H1 (cell line): ENCODE results near the gene SIK2. TPM values are rescaled to one million over a fixed set of nuclear protein-coding genes. Genes with fewer than 3 reads are reported as not detected.

Experiments
- CTCF ChIA-PET: fragments of 300-600 bp; sonication (Branson Sonifier 250); formaldehyde crosslinking; loops from one replicate; lab custom pipeline; 2021; ENCODE audit not compliant: partially characterized antibody; lab: Charles Lee
- POLR2A ChIA-PET: fragments of 300-600 bp; sonication (Branson Sonifier 250); formaldehyde crosslinking; loops from one replicate; lab custom pipeline; 2021; ENCODE audit warnings: inconsistent platforms; ENCODE audit not compliant: partially characterized antibody; lab: Charles Lee
- DNase-seq, 2 experiments: peaks; one replicate each; pipeline versions ENCODE4 v3.0.0 to v3.0.0-alpha.2; 2010 to 2022; ENCODE audit warnings: low spot score in 2 of 2, low read depth in 1 of 2, mixed read lengths in 1 of 2
- FAIRE-seq: peaks from 2 replicates; lab custom pipeline; 2011; peaks lifted over from hg19 to GRCh38; lab: Jason Lieb, UNC
- H2AFZ ChIP-seq: 2 replicates; pipeline ENCODE4 v1.8.1; 2012; ENCODE audit warnings: low read length, inconsistent platforms
- H2AK5ac ChIP-seq: 2 replicates; pipeline ENCODE4 v1.6.1; 2013; ENCODE audit warnings: low read depth, low read length
- H2BK120ac ChIP-seq: replicated peaks from 2 replicates; pipeline ENCODE3; 2013; ENCODE audit warnings: low read depth, low read length, inconsistent platforms
- H2BK12ac ChIP-seq: 2 replicates; pipeline ENCODE4 v1.6.1; 2013; ENCODE audit warnings: low read depth, low read length
- H2BK15ac ChIP-seq: 2 replicates; pipeline ENCODE4 v1.6.1; 2013; ENCODE audit warnings: low read length
- H2BK20ac ChIP-seq: 2 replicates; pipeline ENCODE4 v1.6.1; 2013; ENCODE audit warnings: low read length
- H2BK5ac ChIP-seq: 2 replicates; pipeline ENCODE4 v1.6.1; 2013; ENCODE audit warnings: low read depth, low read length
- H3K14ac ChIP-seq: 2 replicates; pipeline ENCODE4 v1.6.1; 2013; ENCODE audit warnings: inconsistent platforms; ENCODE audit not compliant: insufficient read length
- H3K18ac ChIP-seq: 2 replicates; pipeline ENCODE4 v1.6.1; 2013; ENCODE audit warnings: low read length; ENCODE audit errors: extremely low read depth
- H3K23ac ChIP-seq: 2 replicates; pipeline ENCODE4 v1.6.1; 2013; ENCODE audit warnings: inconsistent platforms; ENCODE audit not compliant: insufficient read length
- H3K23me2 ChIP-seq: 2 replicates; pipeline ENCODE4 v1.6.1; 2013; ENCODE audit warnings: low read depth, low read length
- H3K27ac ChIP-seq: 2 replicates; pipeline ENCODE4 v1.6.1; 2011; ENCODE audit warnings: low read depth, low read length, inconsistent platforms
- H3K27me3 ChIP-seq, 4 experiments: replicated peaks in 1 of 4; 1 replicate in 1 of 4; 2 replicates in 3 of 4; pipeline versions ENCODE4 v1.6.1 to v1.8.1; 2011 to 2013; ENCODE audit warnings: low read length in 3 of 4, mild to moderate bottlenecking in 3 of 4, inconsistent platforms in 2 of 4, mixed read lengths in 2 of 4, moderate library complexity in 1 of 4; ENCODE audit not compliant: control insufficient read depth in 3 of 4, insufficient read depth in 3 of 4; ENCODE audit errors: extremely low read depth in 1 of 4
- H3K36me3 ChIP-seq, 4 experiments: 2 replicates each; pipeline versions ENCODE4 v1.6.1 to v1.8.1; 2011 to 2013; ENCODE audit warnings: mild to moderate bottlenecking in 4 of 4, low read length in 3 of 4, moderate library complexity in 2 of 4, control low read depth in 1 of 4, inconsistent platforms in 1 of 4; ENCODE audit not compliant: insufficient read depth in 4 of 4, control insufficient read depth in 2 of 4
- H3K4ac ChIP-seq: replicated peaks from 2 replicates; pipeline ENCODE3; 2013; ENCODE audit warnings: low read length, low read depth, mixed read lengths, inconsistent platforms; ENCODE audit not compliant: insufficient read length
- H3K4me1 ChIP-seq, 4 experiments: replicated peaks in 1 of 4; 1 replicate in 1 of 4; 2 replicates in 3 of 4; pipeline versions ENCODE4 v1.6.1 to v1.8.1; 2011 to 2013; ENCODE audit warnings: low read length in 3 of 4, inconsistent platforms in 2 of 4, mixed read lengths in 1 of 4; ENCODE audit not compliant: insufficient read depth in 4 of 4, control insufficient read depth in 3 of 4
- H3K4me2 ChIP-seq, 2 experiments: 2 replicates each; pipeline versions ENCODE4 v1.6.1 to v1.8.1; 2011 to 2013; ENCODE audit warnings: low read depth in 2 of 2, low read length in 2 of 2, control low read depth in 1 of 2, inconsistent platforms in 1 of 2, mild to moderate bottlenecking in 1 of 2; ENCODE audit not compliant: insufficient read depth in 1 of 2
- H3K4me3 ChIP-seq, 4 experiments: fragments of 200-600, 300-600 bp in 1 of 4; sonication (generic), shearing (Covaris generic), sonication (Bioruptor Twin) in 1 of 4; 2 replicates each; pipeline versions ENCODE4 v1.5.1 to v1.8.1; 2011 to 2016; ENCODE audit warnings: low read length in 4 of 4, low read depth in 3 of 4, control low read depth in 2 of 4, inconsistent platforms in 2 of 4, mild to moderate bottlenecking in 2 of 4, mixed read lengths in 1 of 4, moderate library complexity in 1 of 4; ENCODE audit not compliant: insufficient read depth in 2 of 4; ENCODE audit errors: extremely low read depth in 1 of 4
- H3K56ac ChIP-seq: replicated peaks from 2 replicates; pipeline ENCODE3; 2013; ENCODE audit warnings: low read depth, mild to moderate bottlenecking, mixed read lengths, low read length, inconsistent platforms; ENCODE audit not compliant: insufficient read length
- H3K79me1 ChIP-seq: 2 replicates; pipeline ENCODE4 v1.6.1; 2013; ENCODE audit warnings: low read depth, low read length, control low read depth
- H3K79me2 ChIP-seq, 2 experiments: 2 replicates each; pipeline versions ENCODE4 v1.6.1 to v1.8.1; 2012 to 2013; ENCODE audit warnings: low read length in 2 of 2, mild to moderate bottlenecking in 2 of 2, inconsistent platforms in 1 of 2; ENCODE audit not compliant: insufficient read depth in 2 of 2, control insufficient read depth in 1 of 2
- H3K9ac ChIP-seq, 4 experiments: replicated peaks in 1 of 4; 1 replicate in 1 of 4; 2 replicates in 3 of 4; pipeline versions ENCODE4 v1.6.1 to v1.8.1; 2011 to 2013; ENCODE audit warnings: low read depth in 3 of 4, low read length in 3 of 4, control low read depth in 2 of 4, mild to moderate bottlenecking in 2 of 4, moderate library complexity in 2 of 4, inconsistent platforms in 1 of 4; ENCODE audit errors: extremely low read depth in 1 of 4
- H3K9me3 ChIP-seq, 2 experiments: 2 replicates each; pipeline versions ENCODE4 v1.6.1 to v1.8.1; 2012 to 2013; ENCODE audit warnings: mild to moderate bottlenecking in 2 of 2, moderate library complexity in 2 of 2, control low read depth in 1 of 2, inconsistent platforms in 1 of 2, low read depth in 1 of 2, low read length in 1 of 2, mixed read lengths in 1 of 2; ENCODE audit not compliant: insufficient read depth in 2 of 2
- H4K20me1 ChIP-seq, 2 experiments: replicated peaks in 1 of 2; 2 replicates each; pipeline versions ENCODE3 to v1.8.1; 2011 to 2013; ENCODE audit warnings: inconsistent platforms in 2 of 2, low read length in 2 of 2, mild to moderate bottlenecking in 1 of 2; ENCODE audit not compliant: insufficient read depth in 2 of 2, control insufficient read depth in 1 of 2
- H4K5ac ChIP-seq: 2 replicates; pipeline ENCODE4 v1.6.1; 2013; ENCODE audit warnings: low read length, low read depth, mixed read lengths, inconsistent platforms; ENCODE audit not compliant: insufficient read length
- H4K8ac ChIP-seq: 2 replicates; pipeline ENCODE4 v1.8.0; 2013; ENCODE audit warnings: mild to moderate bottlenecking, moderate library complexity, low read length, inconsistent platforms; ENCODE audit not compliant: insufficient read depth; ENCODE audit errors: extremely low read depth
- H4K91ac ChIP-seq: replicated peaks from 2 replicates; pipeline ENCODE3; 2013; ENCODE audit warnings: low read length, mixed read lengths, inconsistent platforms; ENCODE audit not compliant: insufficient read length
- ASH2L ChIP-seq: fragments of 200-600, 300-600 bp; sonication (generic); IDR thresholded peaks from one replicate; pipeline ENCODE4 v1.7.1; 2017; ENCODE audit warnings: low read length
- BACH1 ChIP-seq: IDR thresholded peaks from 2 replicates; pipeline ENCODE4 v1.6.1; 2012; ENCODE audit warnings: low read length, improper control_type of control experiment
- BRCA1 ChIP-seq: IDR thresholded peaks from 2 replicates; pipeline ENCODE4 v1.6.1; 2012; ENCODE audit warnings: low read depth, low read length, improper control_type of control experiment
- EP300 ChIP-seq, 2 experiments: IDR thresholded peaks; 1 replicate in 1 of 2; 2 replicates in 1 of 2; pipeline ENCODE4 v1.6.1; 2011 to 2012; ENCODE audit warnings: low read depth in 2 of 2, low read length in 2 of 2, mild to moderate bottlenecking in 2 of 2, borderline replicate concordance in 1 of 2, inconsistent platforms in 1 of 2, moderate library complexity in 1 of 2
- MAFK ChIP-seq: IDR thresholded peaks from 2 replicates; pipeline ENCODE4 v1.6.1; 2012; ENCODE audit warnings: low read depth, mild to moderate bottlenecking, improper control_type of control experiment, low read length
- NANOG ChIP-seq: IDR thresholded peaks from 2 replicates; pipeline ENCODE4 v1.6.1; 2011; ENCODE audit warnings: low read length, low read depth, mild to moderate bottlenecking, inconsistent platforms; ENCODE audit not compliant: insufficient read depth, poor library complexity, severe bottlenecking
- PHF8 ChIP-seq: fragments of 200-600 bp; sonication (generic); conservative IDR thresholded peaks from 2 replicates; pipeline ENCODE4 v1.7.1; 2012; ENCODE audit warnings: low read depth, mild to moderate bottlenecking, inconsistent platforms, low read length, moderate library complexity
- RFX5 ChIP-seq: IDR thresholded peaks from 2 replicates; pipeline ENCODE4 v1.6.1; 2011; ENCODE audit warnings: low read depth, low read length, improper control_type of control experiment, borderline replicate concordance
- SP1 ChIP-seq: IDR thresholded peaks from 2 replicates; pipeline ENCODE4 v1.6.1; 2011; ENCODE audit warnings: low read depth, low read length
- SUZ12 ChIP-seq: fragments of 200-600 bp; sonication (generic); IDR thresholded peaks from 2 replicates; pipeline ENCODE4 v1.6.1; 2012; ENCODE audit warnings: mild to moderate bottlenecking, inconsistent platforms, low read length, moderate library complexity, mixed read lengths
- TBP ChIP-seq: IDR thresholded peaks from 2 replicates; pipeline ENCODE4 v1.6.1; 2011; ENCODE audit warnings: low read depth, low read length, improper control_type of control experiment
- WGBS, 2 experiments: shearing (Covaris generic) in 1 of 2; methylation state at CpG; one replicate each; pipeline versions ENCODE4 v1.1.6 to v1.1.7; 2013 to 2015; ENCODE audit warnings: low lambda C conversion rate in 2 of 2, mixed read lengths in 2 of 2, inconsistent platforms in 1 of 2, low coverage in 1 of 2, missing lambda C conversion rate in 1 of 2; ENCODE audit not compliant: insufficient replicate concordance in 2 of 2, insufficient coverage in 1 of 2, insufficient read length in 1 of 2; ENCODE audit errors: extremely low coverage in 1 of 2, missing lambda C conversion rate in 1 of 2; 5-methylcytosine and 5-hydroxymethylcytosine counted together
- polyA plus RNA-seq, 7 experiments: library from polyadenylated mRNA; depleted of rRNA in 3 of 7; stranded (reverse) in 5 of 7; unstranded in 2 of 7; fragments of >200 nt in 5 of 7; fragments of 200-250 nt in 2 of 7; gene quantifications; 1 replicate in 5 of 7; 2 replicates in 1 of 7; 4 replicates in 1 of 7; pipeline versions ENCODE4 v1.2.1 to v1.2.3, GENCODE V29; 2011 to 2013; ENCODE audit warnings: missing spikeins in 2 of 7, mixed read lengths in 2 of 7
- total RNA-seq: library from RNA; stranded (reverse); fragmentation: NEBNext Ultra II Directional; extraction: Animal tissue kit (Norgen Biotek cat#: 25700); gene quantifications from 2 replicates; pipeline ENCODE4 v1.2.1, GENCODE V29; 2021
- TF ChIP-seq, protein P1 (sequence below), 3 experiments: IDR thresholded peaks; 1 replicate in 2 of 3; 2 replicates in 1 of 3; pipeline versions ENCODE4 v1.5.1 to v1.6.1; 2011; ENCODE audit warnings: low read length in 3 of 3, mild to moderate bottlenecking in 3 of 3, inconsistent platforms in 2 of 3, low read depth in 1 of 3, moderate library complexity in 1 of 3; ENCODE audit not compliant: insufficient read depth in 1 of 3; ENCODE audit errors: control extremely low read depth in 1 of 3

Gene SIK2
- total and polyA plus RNA-seq, 2 of the 8 experiments (the other 6 are each of a cell fraction or from before 2014, with no cell fraction given), result 8.8 to 11.2 TPM

GRCh38 chr11:111756097-111756496 is 153.8 kb downstream of the SIK2 start:
- FAIRE-seq (no peak), DNase-seq (no peak)
- Histone ChIP-seq H3K9me3 (no peaks in the 10 kb centered on the region), H2BK5ac (no peak overlapping the region), H3K18ac (no peak overlapping the region), H2BK20ac (no peak overlapping the region), H3K23ac (no peak overlapping the region), H2BK120ac (no peak overlapping the region), H3K56ac (no peak overlapping the region), H3K27ac (no peak overlapping the region), H3K14ac (no peak overlapping the region), H3K79me2 (no peaks in the 10 kb centered on the region), H2BK12ac (no peak overlapping the region), H3K36me3 (peaks cover 8 to 70% (median 56%) of the 10 kb centered on the region in 4 experiments), H4K20me1 (peaks cover 0 to 2% of the 10 kb centered on the region in 2 experiments), H4K5ac (no peak overlapping the region), H3K79me1 (no peaks in the 10 kb centered on the region), H3K9ac (no peak overlapping the region), H2AFZ (no peak overlapping the region), H4K8ac (no peak overlapping the region), H3K4ac (no peak overlapping the region), H3K4me1 (no peaks in the 10 kb centered on the region), H3K4me3 (no peak overlapping the region), H4K91ac (no peak overlapping the region), H2BK15ac (no peak overlapping the region), H3K27me3 (no peaks in the 10 kb centered on the region), H2AK5ac (no peak overlapping the region), H3K4me2 (no peak overlapping the region), H3K23me2 (no peaks in the 10 kb centered on the region; the same call in 1 of the 2 replicates)
- POLR2A ChIA-PET, result interaction anchor here (0.7 to 4.5 kb wide), 3 partner anchors 11 to 16 kb away, joined by 3 to 23 read pairs (median 4); partner anchors contain the start of gene PPP2R1B
- CTCF ChIA-PET, result interaction anchor here (5.2 kb wide), 1 partner anchor 21 kb away, joined by 24 read pairs; no protein-coding TSS in a partner anchor
- whole genome bisulfite sequencing, 2 experiments, result 97% methylated on average over 6 of the region's 6 CpGs; no CpG with 5 or more reads in 1 of the 2 experiments
- TF ChIP-seq MAFK, result no peak
- no peak for TF ChIP-seq BACH1
- no peak for TF ChIP-seq EP300 (IDR thresholded peaks at IDR 0.05; ENCODE audit: borderline replicate concordance in 1 of 2, low read depth in 2 of 2, low read length in 2 of 2)
- TF ChIP-seq BRCA1, result no peak
- TF ChIP-seq SP1, result no peak
- no peak for TF ChIP-seq PHF8
- TF ChIP-seq ASH2L, result no peak
- TF ChIP-seq SUZ12, result no peak
- TF ChIP-seq RFX5, result no peak
- TF ChIP-seq TBP, result no peak
- TF ChIP-seq, protein P1, sequence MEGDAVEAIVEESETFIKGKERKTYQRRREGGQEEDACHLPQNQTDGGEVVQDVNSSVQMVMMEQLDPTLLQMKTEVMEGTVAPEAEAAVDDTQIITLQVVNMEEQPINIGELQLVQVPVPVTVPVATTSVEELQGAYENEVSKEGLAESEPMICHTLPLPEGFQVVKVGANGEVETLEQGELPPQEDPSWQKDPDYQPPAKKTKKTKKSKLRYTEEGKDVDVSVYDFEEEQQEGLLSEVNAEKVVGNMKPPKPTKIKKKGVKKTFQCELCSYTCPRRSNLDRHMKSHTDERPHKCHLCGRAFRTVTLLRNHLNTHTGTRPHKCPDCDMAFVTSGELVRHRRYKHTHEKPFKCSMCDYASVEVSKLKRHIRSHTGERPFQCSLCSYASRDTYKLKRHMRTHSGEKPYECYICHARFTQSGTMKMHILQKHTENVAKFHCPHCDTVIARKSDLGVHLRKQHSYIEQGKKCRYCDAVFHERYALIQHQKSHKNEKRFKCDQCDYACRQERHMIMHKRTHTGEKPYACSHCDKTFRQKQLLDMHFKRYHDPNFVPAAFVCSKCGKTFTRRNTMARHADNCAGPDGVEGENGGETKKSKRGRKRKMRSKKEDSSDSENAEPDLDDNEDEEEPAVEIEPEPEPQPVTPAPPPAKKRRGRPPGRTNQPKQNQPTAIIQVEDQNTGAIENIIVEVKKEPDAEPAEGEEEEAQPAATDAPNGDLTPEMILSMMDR (IDR thresholded peaks at IDR 0.05; ENCODE audit: control extremely low read depth in 1 of 3, insufficient read depth in 1 of 3, low read depth in 1 of 3, low read length in 3 of 3), result no peak
- TF ChIP-seq NANOG, result no peak
